ENCODE results near the gene SYF2.
"Not testable (repeated sequence)": the region's sequence is repeated elsewhere in the genome, so short reads cannot be mapped to it uniquely, and the experiment has no call there.

The SYF2 gene

GRCh38 chr1:25232027-25232865 lies at the start of gene SYF2:
SYF2 (minus strand) TSS chr1:25232502; CDS start chr1:25232467, 35 bp downstream.
- peak; percentile 93 for DNase-seq (ENCODE audit: low read depth)

- not testable (repeated sequence) for DNase-seq (ENCODE audit: low read depth)
These were observed 47.4 kb upstream of the SYF2 start for GRCh38 chr1:25279693-25280111.

GRCh38 chr1:25278790-25279189 lies 46.5 kb upstream of the SYF2 start:
- not testable (repeated sequence) for DNase-seq (ENCODE audit: low read depth)

- not testable (repeated sequence) for DNase-seq (ENCODE audit: low read depth)
These were observed 46.1 kb upstream of the SYF2 start for GRCh38 chr1:25278358-25278757.

GRCh38 chr1:25277295-25277694 lies 45.0 kb upstream of the SYF2 start:
- DNase-seq (ENCODE audit: low read depth): not testable (repeated sequence)

- DNase-seq (ENCODE audit: low read depth): not testable (repeated sequence)
These were observed 43.3 kb upstream of the SYF2 start for GRCh38 chr1:25275648-25276047.

- DNase-seq (ENCODE audit: low read depth): not testable (repeated sequence)
These were observed 39.9 kb upstream of the SYF2 start, which contains the start of gene RHD for GRCh38 chr1:25272238-25272637. RHD (plus strand) TSS chr1:25272509; CDS start chr1:25272548, 39 bp downstream.

GRCh38 chr1:25268143-25268760 lies 36.0 kb upstream of the SYF2 start:
- DNase-seq (ENCODE audit: low read depth): not testable (repeated sequence)

GRCh38 chr1:25267288-25268142 lies 35.2 kb upstream of the SYF2 start:
- DNase-seq (ENCODE audit: low read depth): peak; percentile 71

- not testable (repeated sequence) for DNase-seq (ENCODE audit: low read depth)
These were observed 34.4 kb upstream of the SYF2 start for GRCh38 chr1:25266554-25267287.

- DNase-seq (ENCODE audit: low read depth): not testable (repeated sequence)
These were observed 28.0 kb upstream of the SYF2 start for GRCh38 chr1:25260336-25260735.

- DNase-seq (ENCODE audit: low read depth): peak; percentile 48
These were observed 27.5 kb upstream of the SYF2 start for GRCh38 chr1:25259813-25260212.

GRCh38 chr1:25257196-25257595 lies 24.9 kb upstream of the SYF2 start:
- no peak for DNase-seq (ENCODE audit: low read depth)

GRCh38 chr1:25256578-25256965 lies 24.3 kb upstream of the SYF2 start:
- DNase-seq (ENCODE audit: low read depth): no peak

- no peak for DNase-seq (ENCODE audit: low read depth)
These were observed 23.6 kb upstream of the SYF2 start for GRCh38 chr1:25255706-25256577.

- peak; percentile 56 for DNase-seq (ENCODE audit: low read depth)
These were observed 21.6 kb upstream of the SYF2 start for GRCh38 chr1:25253911-25254310.

GRCh38 chr1:25247829-25248754 lies 15.8 kb upstream of the SYF2 start:
- no peak for DNase-seq (ENCODE audit: low read depth)

GRCh38 chr1:25247024-25247828 lies 14.9 kb upstream of the SYF2 start, which contains the start of gene RSRP1:
RSRP1 (minus strand) TSS chr1:25247454; CDS start chr1:25246963, 491 bp downstream.
- peak; percentile 98 for DNase-seq (ENCODE audit: low read depth)
